GM19238 (cell line): Measurements from ENCODE around the gene TRAF3IP1.
A peak's percentile ranks its signal among the peaks of the same experiment; 100 is the strongest.
"Not testable (repeated sequence)": the region's sequence is repeated elsewhere in the genome, so short reads cannot be mapped to it uniquely, and the experiment has no call there.

Experiments
- DNase-seq: peaks from one replicate; pipeline ENCODE4 v3.0.0; 2011; ENCODE audit warnings: low spot score; ENCODE audit not compliant: insufficient read length

Gene TRAF3IP1

DNA sequence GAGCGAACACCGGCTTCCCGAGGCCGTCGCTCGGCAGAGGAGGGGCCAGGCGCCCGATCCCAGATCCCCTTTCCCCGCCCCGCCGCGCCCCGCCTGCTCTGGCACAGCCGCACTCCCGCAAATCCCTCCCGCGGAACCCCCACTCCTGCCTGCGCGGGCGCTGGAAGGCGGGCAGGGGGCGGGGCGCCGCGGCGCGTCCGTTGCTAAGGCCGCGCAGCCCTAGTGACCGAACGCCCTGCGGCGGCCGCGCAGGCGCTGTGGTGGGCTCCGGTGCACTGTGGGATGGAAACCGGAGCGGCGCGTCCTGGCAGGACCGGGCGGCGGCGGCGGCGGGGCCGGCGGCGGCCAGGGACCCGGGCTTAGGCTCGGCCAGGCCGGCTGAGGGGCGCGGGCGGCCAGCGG, at the start of gene TRAF3IP1:
TSS of gene TRAF3IP1 (plus strand) at position 273 of the 402 bp plus-strand sequence. CDS start 145 bp downstream, outside the sequence.
- DNase-seq = peak; percentile 98

DNA sequence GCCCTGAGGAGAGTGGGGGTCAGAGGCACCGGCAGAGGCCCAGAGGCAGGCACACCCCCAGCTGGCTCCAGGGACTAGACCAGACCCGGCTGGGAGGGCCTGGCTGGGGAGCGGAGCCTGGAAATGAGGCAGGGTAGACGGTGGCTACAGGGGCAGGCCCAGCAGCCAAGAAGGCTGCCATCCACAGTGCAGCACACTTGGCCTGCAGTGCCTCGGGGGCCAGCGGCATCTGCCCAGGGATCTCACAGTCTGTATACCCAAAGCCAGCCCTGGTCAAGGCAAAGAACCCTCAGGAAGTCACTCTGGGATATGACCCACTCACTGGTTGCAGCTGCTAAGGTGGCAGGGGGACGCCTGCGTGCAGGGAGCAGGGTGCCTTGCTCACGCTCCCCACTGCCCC, 49.7 kb upstream of the TRAF3IP1 start:
- no peak for DNase-seq

GRCh38 chr2:238271061-238271554, 49.2 kb upstream of the TRAF3IP1 start:
- no peak for DNase-seq

DNA sequence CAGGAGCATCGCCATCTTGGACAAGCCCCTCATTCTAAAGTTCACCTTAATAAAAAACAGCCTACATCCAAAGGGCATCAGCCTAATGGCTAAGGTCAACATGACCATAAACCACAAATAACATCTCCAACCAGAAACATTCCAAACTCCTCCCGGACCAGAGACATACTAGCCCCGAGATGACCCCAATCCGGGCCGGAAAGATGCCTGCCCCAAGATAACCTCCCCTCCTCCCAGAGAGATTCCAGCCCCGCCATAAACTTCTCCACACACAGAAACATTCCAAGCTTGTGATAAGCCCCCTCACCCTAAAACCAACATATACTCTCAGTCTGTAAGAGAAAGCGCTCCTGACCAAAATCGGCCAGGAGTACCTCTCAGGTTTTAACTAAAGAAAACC, 48.6 kb upstream of the TRAF3IP1 start:
- DNase-seq = not testable (repeated sequence)

DNA sequence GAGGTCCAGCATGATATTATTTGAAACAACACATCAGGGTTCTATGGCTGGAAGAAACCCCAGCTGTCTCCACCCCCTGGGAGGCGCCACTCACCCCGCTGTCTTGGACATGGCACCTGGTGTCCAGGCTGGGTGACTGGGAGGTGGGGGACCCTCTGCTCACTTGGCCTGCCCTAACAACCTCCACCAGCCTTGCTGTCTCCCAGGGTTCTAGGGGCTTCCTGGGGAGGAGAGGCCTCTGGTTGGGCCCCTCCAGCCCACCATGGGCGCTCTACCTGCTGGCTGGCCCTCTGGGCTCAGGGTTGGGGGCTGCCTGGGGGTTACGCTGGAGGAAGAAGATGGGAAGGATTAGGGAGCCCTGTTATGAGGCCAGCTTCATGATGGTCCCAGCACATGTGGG, 48.2 kb upstream of the TRAF3IP1 start:
- DNase-seq = no peak

DNA sequence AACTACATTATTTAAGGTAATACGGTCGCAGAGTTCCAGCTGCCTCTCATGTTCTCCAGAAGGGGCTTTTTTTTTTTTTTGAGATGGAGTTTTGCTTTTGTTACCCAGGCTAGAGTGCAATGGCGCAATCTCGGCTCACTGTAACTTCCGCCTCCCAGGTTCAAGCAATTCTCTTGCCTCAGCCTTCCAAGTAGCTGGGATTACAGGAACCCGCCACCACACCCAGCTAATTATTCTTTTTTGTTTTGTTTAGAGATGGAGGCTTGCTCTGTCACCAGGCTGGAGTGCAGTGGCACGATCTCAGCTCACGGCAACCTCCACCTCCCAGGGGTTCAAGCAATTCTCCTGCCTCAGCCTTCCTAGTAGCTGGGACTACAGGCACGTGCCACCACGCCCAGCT, 46.9 kb upstream of the TRAF3IP1 start:
- not testable (repeated sequence) for DNase-seq

- DNase-seq = no peak
These were observed 46.0 kb upstream of the TRAF3IP1 start for GRCh38 chr2:238274152-238274865.

DNA sequence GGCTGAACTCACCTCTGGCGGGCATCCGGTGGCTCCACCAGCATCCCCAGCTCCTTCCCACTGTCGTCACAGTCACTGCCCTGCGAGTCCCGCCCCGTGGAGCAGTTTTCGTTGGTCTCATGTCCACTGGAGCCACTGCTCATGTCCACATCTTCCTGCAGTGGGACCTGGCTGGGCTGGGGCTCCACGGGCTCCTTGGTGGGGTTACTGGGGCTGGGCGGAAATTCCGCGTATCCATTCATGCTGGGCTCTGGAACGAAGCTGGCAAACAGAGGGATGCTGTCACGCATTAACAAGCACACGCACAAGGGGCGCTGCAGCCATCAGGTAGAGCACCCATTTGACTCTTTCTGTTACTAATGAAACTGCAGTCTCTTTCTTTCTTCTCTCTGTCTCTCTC, 42.6 kb upstream of the TRAF3IP1 start:
- DNase-seq = no peak

DNA sequence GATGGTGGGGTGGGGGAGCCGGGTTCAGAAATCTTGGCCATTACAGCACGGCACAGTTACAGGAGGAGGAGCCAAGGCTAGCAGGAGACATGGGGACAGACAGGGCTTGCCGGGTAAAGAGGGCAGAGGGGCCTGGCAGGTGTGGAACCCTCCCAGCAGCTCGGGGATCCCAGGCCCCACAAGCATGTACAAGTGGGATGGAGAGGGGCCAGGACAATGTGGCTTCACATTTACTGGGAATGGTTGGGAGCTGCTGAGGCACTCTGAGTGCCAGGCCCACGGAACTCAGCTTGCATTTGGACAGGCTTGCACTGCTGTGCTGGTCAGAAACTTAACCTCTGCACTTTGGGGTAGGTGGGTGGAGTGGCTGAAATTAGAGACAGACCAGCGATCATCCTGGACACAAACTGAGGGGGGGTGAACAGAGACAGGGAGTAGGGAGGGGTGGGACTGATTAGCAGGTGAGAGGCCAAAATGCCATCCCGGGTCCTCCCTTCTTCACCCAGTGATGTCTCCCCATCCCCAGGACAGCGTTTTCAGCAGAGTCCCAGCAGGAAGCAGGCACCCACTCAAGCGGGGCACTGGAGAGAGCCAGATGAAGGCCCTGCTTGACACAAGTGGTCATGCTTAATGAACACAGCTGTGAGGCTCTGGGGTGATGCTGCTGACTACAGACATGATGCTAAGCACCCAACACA, 41.5 kb upstream of the TRAF3IP1 start:
- no peak for DNase-seq

DNA sequence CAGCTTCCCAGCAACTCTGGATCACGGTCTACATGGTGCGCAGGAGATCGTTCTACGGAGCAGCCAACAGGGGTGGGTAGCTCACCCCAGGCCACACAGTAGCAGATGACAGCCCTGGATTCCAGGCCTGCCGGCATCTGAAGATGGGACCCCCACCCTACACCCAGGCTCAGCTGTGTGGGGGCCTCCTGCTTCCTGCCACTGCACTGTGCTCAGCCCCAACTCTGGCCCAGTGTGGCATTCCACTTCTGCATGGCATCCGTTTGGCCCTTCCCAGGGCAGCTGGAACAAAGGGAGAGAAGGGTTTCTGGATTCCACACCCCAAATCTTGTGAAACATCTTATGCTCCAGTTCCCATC, 41.0 kb upstream of the TRAF3IP1 start:
- no peak for DNase-seq

DNA sequence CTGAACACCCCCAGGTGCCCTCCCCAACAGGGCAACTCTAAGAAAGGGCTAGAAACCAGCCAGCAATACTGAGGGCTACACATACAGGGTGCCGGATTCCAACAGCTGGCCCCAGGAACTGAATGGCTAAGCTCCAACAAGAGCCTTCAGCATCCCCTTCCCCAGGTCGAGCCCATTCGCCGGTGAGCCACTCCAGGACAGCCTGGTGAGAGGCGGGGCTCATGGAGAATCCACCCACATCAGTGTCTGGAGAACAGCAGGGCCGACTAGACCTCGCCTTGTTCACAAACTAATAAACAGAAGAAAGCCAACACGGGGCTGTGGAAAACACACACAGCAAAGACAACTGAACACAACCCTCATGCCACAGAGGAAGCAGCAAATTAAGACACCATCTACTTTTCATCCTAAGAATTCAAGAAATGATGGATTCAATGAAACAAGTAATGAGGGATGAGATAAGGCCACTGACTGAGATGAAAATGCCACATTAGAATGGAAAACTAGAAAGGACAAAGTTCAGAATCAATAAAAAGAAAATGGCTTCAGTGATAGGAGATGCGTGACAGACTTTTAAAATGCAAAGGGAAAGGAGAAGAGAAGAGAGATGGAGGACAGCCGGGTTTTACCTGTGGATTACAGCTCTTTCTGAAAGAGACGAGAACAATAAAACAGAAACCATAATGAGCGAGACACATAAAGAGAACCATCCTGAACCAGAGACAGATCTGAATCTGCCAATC, 40.1 kb upstream of the TRAF3IP1 start:
- DNase-seq = no peak

DNA sequence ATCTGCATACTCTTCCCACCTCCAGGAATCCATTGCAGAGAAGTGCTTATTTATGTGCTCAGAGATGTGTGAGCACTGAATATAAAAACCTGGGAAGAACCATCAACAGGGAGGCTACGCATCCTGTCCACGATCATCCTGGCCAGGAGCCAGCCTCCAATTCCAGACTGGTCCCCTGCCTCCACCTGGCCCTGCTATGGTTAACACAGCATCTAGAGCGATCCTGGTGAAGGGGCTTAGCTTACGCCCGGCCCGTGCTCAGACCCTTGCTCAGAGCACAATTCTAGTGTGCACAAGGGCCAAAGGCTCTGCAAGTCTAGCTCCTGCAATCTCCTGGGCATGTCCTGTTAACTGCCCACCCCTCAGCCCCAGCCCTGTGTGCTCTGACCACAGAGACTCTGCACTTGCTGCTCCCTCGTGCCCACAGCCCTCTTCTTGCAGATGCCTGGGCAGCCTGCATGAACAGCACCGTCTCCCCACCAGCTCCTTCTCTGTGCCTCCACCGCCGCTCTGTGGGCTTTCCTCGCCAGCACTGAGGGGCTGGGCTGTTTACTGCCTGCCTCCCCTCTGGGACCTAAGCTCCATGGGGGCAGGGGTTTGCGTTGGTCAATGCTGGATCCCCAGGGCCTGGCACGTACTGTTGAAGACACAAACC, 38.4 kb upstream of the TRAF3IP1 start:
- no peak for DNase-seq

GRCh38 chr2:238282861-238283738, 37.2 kb upstream of the TRAF3IP1 start:
- no peak for DNase-seq

- no peak for DNase-seq
These were observed 35.4 kb upstream of the TRAF3IP1 start for GRCh38 chr2:238284802-238285515.

GRCh38 chr2:238285653-238286082, 34.6 kb upstream of the TRAF3IP1 start:
- DNase-seq = no peak

DNA sequence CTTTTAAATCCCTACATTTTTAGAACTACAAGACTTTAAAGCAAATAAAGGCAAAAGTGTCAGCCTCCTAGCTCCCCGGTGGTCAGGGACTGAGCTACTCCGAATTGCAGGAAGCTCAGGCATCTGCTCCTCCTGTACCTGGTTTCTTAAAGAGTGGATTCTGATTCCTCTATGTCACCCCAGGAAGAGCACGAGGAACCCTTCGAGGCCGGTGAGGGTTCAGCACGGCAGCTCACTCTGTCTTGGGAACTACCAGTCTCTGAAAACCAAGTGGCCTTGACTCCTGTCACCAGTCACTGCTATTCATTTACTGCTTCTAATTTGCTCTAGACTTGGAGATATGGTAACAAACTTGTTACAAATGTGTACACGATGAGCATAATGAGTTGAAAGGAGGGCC, 34.2 kb upstream of the TRAF3IP1 start:
- no peak for DNase-seq

GRCh38 chr2:238286551-238286950, 33.8 kb upstream of the TRAF3IP1 start:
- no peak for DNase-seq

DNA sequence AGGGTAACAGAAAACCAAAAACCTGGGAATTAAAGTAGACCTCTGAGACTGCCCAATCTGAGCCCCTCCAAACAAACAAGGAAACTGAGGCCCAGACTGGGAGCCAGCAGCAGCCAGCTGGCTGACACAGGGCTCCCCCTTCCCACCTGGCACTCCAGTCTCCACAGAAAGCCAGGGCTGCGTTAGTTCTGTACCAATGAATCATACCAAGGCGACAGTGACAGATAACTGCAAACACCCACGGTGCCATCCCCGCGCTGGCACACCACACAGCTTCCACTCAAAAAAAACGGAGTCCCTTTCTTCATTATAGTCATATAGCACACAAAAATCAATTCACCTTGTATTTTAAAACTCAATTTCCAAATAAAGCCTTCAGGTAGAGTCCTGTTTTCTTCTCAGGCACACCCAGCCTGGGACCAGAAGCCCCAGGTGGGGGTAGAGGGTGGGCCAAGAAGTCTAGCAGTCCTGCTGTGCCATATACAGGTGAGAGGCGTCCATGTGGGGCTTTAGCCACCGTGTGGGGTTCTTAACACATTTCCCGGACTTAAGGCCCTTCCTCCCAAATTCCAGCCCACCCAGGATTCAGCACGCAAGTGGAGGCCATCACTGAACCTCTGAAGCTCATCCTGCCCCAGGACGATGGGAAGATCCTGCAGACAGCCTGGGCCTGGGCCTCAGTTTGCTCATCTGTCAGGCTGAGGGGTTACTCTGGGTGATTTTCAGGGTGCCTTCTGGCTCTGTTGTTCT, 33.2 kb upstream of the TRAF3IP1 start:
- DNase-seq = no peak
